Heart left ventricle (tissue), 13 donors: Measurements from ENCODE around the gene ROCK2.

Experiments
- POLR2A ChIP-seq, 2 donors: fragments of 450-650 bp; IDR thresholded peaks; one replicate each; pipeline ENCODE4 v1.6.1; 2017; ENCODE audit warnings: antibody characterized with exemption in 2 of 2, mild to moderate bottlenecking in 2 of 2, moderate library complexity in 2 of 2
- TF ChIP-seq, protein P1 (sequence below), 12 donors: fragments of 200-600 bp; sonication (generic) in 4 of 12; IDR thresholded peaks; one replicate each; pipeline versions ENCODE4 v1.5.0 to v1.8.0; 2018 to 2022; ENCODE audit warnings: antibody characterized with exemption in 12 of 12, mild to moderate bottlenecking in 5 of 12
- donor health status: ischemic (EF 13 %, LVEDD 7.1; RV severe dilation, severe dysfunction).
- donor health status: DM: no; HTN: yes; CAD: no.
- donor health status: DM: no; HTN: no; CAD: no.
- donor health status: ischemic (EF 25% LVEDD 6.9; RV normal size, moderate dysfunction).
- donor health status: ischemic (EF 25% LVEDD 5.7; RV mildly dilated, moderate dysfunction).
- donor health status: ischemic (EF 35%, LVEDD 5.7; RV mildly dilated, moderate dysfunction).
- donor health status: nonischemic (EF 11% LVEDD 7.7; RV severe dilation, severe dysfunction).
- donor health status: DM: yes; HTN: yes; CAD: no.
- donor health status: PGD.
- donor health status: ischemic (EF 29% LVEDD 5.4; RV normal size, mild dysfunction).
- donor health status: nonischemic (EF 23%, LVEDD 6.1; RV moderate dilation, normal function).

DNA sequence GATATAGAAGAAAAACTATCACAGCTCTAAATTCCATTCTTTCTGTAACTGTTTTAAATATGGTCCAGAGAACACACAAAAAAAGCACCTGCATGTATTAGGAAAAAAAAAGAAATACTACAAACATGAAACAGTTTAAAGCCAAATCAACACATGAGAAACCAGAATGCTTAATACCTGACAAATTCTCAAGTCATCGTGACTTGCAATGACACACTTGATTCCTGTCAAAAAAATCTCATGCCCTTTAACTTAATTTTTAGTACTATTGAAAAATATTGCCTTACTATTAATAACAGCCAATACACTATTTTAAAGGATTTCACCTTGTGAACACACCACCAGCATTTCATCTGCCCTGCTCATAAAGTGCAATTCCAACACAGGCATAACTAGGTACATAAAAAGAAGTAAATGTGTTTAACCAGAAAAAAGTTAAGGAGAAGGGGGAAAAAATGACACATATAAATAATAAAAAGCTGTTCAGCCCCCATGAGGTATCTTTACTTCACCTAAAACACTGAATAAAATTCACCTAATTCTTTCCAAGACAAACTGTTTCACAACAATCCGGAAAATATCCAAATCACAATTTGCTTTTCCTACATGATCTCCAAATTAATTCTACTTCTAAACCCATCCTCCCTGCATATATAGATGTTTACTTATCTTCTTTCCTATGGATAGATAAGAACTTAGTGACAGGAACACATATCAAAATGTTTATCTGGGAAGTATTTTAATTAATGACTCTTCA, 10.8 kb downstream of the ROCK2 start:
- TF ChIP-seq, protein P1, sequence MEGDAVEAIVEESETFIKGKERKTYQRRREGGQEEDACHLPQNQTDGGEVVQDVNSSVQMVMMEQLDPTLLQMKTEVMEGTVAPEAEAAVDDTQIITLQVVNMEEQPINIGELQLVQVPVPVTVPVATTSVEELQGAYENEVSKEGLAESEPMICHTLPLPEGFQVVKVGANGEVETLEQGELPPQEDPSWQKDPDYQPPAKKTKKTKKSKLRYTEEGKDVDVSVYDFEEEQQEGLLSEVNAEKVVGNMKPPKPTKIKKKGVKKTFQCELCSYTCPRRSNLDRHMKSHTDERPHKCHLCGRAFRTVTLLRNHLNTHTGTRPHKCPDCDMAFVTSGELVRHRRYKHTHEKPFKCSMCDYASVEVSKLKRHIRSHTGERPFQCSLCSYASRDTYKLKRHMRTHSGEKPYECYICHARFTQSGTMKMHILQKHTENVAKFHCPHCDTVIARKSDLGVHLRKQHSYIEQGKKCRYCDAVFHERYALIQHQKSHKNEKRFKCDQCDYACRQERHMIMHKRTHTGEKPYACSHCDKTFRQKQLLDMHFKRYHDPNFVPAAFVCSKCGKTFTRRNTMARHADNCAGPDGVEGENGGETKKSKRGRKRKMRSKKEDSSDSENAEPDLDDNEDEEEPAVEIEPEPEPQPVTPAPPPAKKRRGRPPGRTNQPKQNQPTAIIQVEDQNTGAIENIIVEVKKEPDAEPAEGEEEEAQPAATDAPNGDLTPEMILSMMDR (IDR thresholded peaks at IDR 0.05), result no peak
- no peak for TF ChIP-seq POLR2A (IDR thresholded peaks at IDR 0.05)
